Measurements from ENCODE around the gene ADCY9. TPM values are rescaled to one million over a fixed set of nuclear protein-coding genes. Genes with fewer than 3 reads are reported as not detected.

Gene ADCY9
- total and polyA plus RNA-seq, 2 donors (not counting 1 experiment from before 2014, with no cell fraction given) = 1.7 to 2.1 TPM

DNA sequence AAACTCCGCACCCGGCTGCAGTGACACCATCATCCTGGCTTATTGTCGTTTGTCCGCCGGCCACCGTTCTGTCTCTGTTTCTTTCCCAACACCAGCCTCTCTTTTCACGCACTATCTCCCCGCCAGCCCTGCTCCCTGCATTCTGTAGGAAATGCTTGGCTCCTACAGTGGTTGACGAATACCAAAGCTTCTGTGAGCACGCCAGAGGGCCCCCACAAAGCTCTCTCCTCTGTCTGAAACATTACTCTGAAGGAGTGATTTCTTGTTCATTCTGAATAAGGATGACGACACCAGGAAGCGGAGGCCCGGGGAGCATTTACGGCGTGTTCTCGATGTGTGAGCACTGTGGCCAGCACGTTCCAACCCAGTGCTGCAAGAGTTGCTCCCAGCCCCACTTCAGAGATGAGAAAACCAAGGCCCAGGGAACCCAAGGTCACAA, 58.8 kb downstream of the ADCY9 start:
- Histone ChIP-seq H3K4me3 (ENCODE audit: control extremely low read depth in 1 of 5, extremely low read depth in 1 of 5, insufficient read depth in 1 of 5, low read depth in 2 of 5, low read length in 4 of 5) (no peak overlapping the region), H3K9me3 (ENCODE audit: control extremely low read depth in 1 of 3, control insufficient read depth in 2 of 3, insufficient read depth in 1 of 3, low read length in 2 of 3) (peaks cover 4 to 18% (median 16%) of the 10 kb centered on the region in 3 donors), H3K27ac (ENCODE audit: low read length in 2 of 2) (no peak overlapping the region), H3K9ac (ENCODE audit: low read length) (no peak overlapping the region), H3K4me2 (replicated peaks; ENCODE audit: low read depth, low read length, poor library complexity, severe bottlenecking) (no peak overlapping the region), H3K27me3 (replicated peaks in 1 of 4; ENCODE audit: control extremely low read depth in 1 of 4, control insufficient read depth in 3 of 4, insufficient read depth in 4 of 4, low read length in 3 of 4) (no peaks in the 10 kb centered on the region), H2AFZ (ENCODE audit: insufficient read depth, low read depth, low read length, poor library complexity, severe bottlenecking) (no peak overlapping the region), H3K4me1 (ENCODE audit: control insufficient read depth in 2 of 2, insufficient read depth in 2 of 2, low read length in 2 of 2) (no peaks in the 10 kb centered on the region), H4K20me1 (ENCODE audit: control insufficient read depth, insufficient read depth, low read length, poor library complexity, severe bottlenecking) (no peaks in the 10 kb centered on the region), H3K79me2 (ENCODE audit: control insufficient read depth, insufficient read depth, low read length) (no peaks in the 10 kb centered on the region), H3K36me3 (replicated peaks in 1 of 2; ENCODE audit: control extremely low read depth in 1 of 2, control insufficient read depth in 1 of 2, extremely low read depth in 1 of 2, insufficient read depth in 2 of 2, low read length in 1 of 2) (no peaks in the 10 kb centered on the region)
- H3K27ac Mint-ChIP-seq = no peak overlapping the region
- no peak overlapping the region for H3K4me3 Mint-ChIP-seq
- CTCF ChIA-PET = no interaction called here
- intact Hi-C loops (cut with micrococcal nuclease) = no loop called here
- peaks cover 7% of the 10 kb centered on the region for H3K4me1 Mint-ChIP-seq
- H3K27me3 Mint-ChIP-seq = no peaks in the 10 kb centered on the region
- WGBS (ENCODE audit: insufficient coverage) = 93% methylated on average over 15 of the region's 17 CpGs
- DNase-seq (no peak), ATAC-seq (ENCODE audit: low read depth) (no peak)
- H3K9me3 Mint-ChIP-seq (ENCODE audit: insufficient read depth) = peaks cover 8% of the 10 kb centered on the region
- POLR2A ChIA-PET = no interaction called here
- TF ChIP-seq EZH2 (IDR thresholded peaks at IDR 0.05; ENCODE audit: borderline replicate concordance, insufficient read depth, low read depth, low read length, poor library complexity, severe bottlenecking) = no peak
- TF ChIP-seq, protein P1, sequence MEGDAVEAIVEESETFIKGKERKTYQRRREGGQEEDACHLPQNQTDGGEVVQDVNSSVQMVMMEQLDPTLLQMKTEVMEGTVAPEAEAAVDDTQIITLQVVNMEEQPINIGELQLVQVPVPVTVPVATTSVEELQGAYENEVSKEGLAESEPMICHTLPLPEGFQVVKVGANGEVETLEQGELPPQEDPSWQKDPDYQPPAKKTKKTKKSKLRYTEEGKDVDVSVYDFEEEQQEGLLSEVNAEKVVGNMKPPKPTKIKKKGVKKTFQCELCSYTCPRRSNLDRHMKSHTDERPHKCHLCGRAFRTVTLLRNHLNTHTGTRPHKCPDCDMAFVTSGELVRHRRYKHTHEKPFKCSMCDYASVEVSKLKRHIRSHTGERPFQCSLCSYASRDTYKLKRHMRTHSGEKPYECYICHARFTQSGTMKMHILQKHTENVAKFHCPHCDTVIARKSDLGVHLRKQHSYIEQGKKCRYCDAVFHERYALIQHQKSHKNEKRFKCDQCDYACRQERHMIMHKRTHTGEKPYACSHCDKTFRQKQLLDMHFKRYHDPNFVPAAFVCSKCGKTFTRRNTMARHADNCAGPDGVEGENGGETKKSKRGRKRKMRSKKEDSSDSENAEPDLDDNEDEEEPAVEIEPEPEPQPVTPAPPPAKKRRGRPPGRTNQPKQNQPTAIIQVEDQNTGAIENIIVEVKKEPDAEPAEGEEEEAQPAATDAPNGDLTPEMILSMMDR (IDR thresholded peaks at IDR 0.05) = no peak

DNA sequence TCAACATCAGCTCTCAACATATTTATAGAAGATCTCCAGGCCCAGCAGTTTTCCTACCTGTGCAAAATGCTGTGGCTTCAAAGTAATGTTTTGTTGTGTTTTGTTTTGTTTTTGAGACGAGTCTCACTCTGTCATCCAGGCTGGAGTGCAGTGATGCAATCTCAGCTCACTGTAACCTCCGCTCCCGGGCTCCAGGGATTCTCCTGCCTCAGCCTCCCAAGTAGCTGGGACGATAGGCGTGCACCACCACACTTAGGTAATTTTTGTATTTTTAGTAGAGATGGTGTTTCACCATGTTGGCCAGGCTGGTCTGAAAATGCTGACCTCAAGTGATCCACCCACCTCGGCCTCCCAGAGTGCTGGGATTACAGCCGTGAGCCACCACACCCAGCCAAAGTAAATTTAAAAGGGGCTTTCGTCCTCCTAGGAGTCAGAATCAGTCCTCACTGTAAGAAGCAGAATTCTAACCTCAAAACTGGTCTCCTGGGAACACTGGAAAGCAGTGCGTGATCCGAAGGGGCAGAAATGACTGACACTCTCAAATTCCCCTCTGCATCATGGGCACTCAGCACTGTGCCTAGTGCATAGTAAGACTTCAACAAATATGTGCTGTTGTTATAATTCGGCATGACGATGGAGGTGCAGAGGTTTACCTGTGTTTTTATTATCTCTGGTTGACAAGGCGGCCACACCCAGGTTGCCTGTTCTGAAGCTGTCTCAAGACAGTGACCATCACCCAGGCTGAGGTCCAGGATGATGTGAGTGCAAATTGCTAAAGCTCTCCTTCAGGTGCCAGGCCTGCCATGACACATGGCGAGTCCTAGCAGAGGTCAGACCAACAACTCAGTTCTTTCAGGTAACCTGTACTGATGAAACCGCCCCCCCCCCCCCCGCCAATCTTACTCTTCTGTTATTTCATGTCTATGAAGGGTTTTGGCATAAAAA, 59.8 kb downstream of the ADCY9 start:
- Mint-ChIP-seq H3K9me3 (ENCODE audit: insufficient read depth) (peaks cover 3% of the 10 kb centered on the region), H3K27ac (no peak overlapping the region), H3K4me1 (peaks cover 7% of the 10 kb centered on the region), H3K27me3 (no peaks in the 10 kb centered on the region), H3K4me3 (no peak overlapping the region)
- Histone ChIP-seq H3K9ac (ENCODE audit: low read length) (no peak overlapping the region), H3K4me2 (replicated peaks; ENCODE audit: low read depth, low read length, poor library complexity, severe bottlenecking) (no peak overlapping the region), H3K27me3 (replicated peaks in 1 of 4; ENCODE audit: control extremely low read depth in 1 of 4, control insufficient read depth in 3 of 4, insufficient read depth in 4 of 4, low read length in 3 of 4) (no peaks in the 10 kb centered on the region), H3K27ac (ENCODE audit: low read length in 2 of 2) (no peak overlapping the region), H2AFZ (ENCODE audit: insufficient read depth, low read depth, low read length, poor library complexity, severe bottlenecking) (no peak overlapping the region), H3K4me1 (ENCODE audit: control insufficient read depth in 2 of 2, insufficient read depth in 2 of 2, low read length in 2 of 2) (no peaks in the 10 kb centered on the region), H3K36me3 (replicated peaks in 1 of 2; ENCODE audit: control extremely low read depth in 1 of 2, control insufficient read depth in 1 of 2, extremely low read depth in 1 of 2, insufficient read depth in 2 of 2, low read length in 1 of 2) (no peaks in the 10 kb centered on the region), H3K79me2 (ENCODE audit: control insufficient read depth, insufficient read depth, low read length) (no peaks in the 10 kb centered on the region), H3K9me3 (ENCODE audit: control extremely low read depth in 1 of 3, control insufficient read depth in 2 of 3, insufficient read depth in 1 of 3, low read length in 2 of 3) (peaks cover 3 to 15% (median 12%) of the 10 kb centered on the region in 3 donors), H4K20me1 (ENCODE audit: control insufficient read depth, insufficient read depth, low read length, poor library complexity, severe bottlenecking) (no peaks in the 10 kb centered on the region), H3K4me3 (ENCODE audit: control extremely low read depth in 1 of 5, extremely low read depth in 1 of 5, insufficient read depth in 1 of 5, low read depth in 2 of 5, low read length in 4 of 5) (no peak overlapping the region)
- intact Hi-C loops (cut with micrococcal nuclease) = no loop called here
- POLR2A ChIA-PET = no interaction called here
- CTCF ChIA-PET = no interaction called here
- DNase-seq (no peak), ATAC-seq (ENCODE audit: low read depth) (no peak)
- TF ChIP-seq EZH2 (IDR thresholded peaks at IDR 0.05; ENCODE audit: borderline replicate concordance, insufficient read depth, low read depth, low read length, poor library complexity, severe bottlenecking) = no peak
- TF ChIP-seq, protein P1 (IDR thresholded peaks at IDR 0.05) = no peak
- 74% methylated on average over 13 of the region's 16 CpGs for WGBS (ENCODE audit: insufficient coverage)

All from B cell (primary cell).